H1 (cell line): ENCODE data around the gene AFAP1L1. TPM values are rescaled to one million over a fixed set of nuclear protein-coding genes. Genes with fewer than 3 reads are reported as not detected.

Experiments
- ATF2 ChIP-seq: IDR thresholded peaks from 2 replicates; pipeline ENCODE4 v1.6.1; 2012; ENCODE audit warnings: low read length, inconsistent platforms
- CHD2 ChIP-seq: IDR thresholded peaks from 2 replicates; pipeline ENCODE4 v1.6.1; 2012; ENCODE audit warnings: low read length, improper control_type of control experiment
- CTBP2 ChIP-seq: IDR thresholded peaks from 2 replicates; pipeline ENCODE4 v1.7.0; 2011; ENCODE audit warnings: borderline replicate concordance, mild to moderate bottlenecking, moderate library complexity, mixed read lengths, low read length; ENCODE audit not compliant: insufficient read depth, insufficient read length
- EP300 ChIP-seq, 2 experiments: IDR thresholded peaks; 1 replicate in 1 of 2; 2 replicates in 1 of 2; pipeline ENCODE4 v1.6.1; 2011 to 2012; ENCODE audit warnings: low read depth in 2 of 2, low read length in 2 of 2, mild to moderate bottlenecking in 2 of 2, borderline replicate concordance in 1 of 2, inconsistent platforms in 1 of 2, moderate library complexity in 1 of 2
- GABPA ChIP-seq: IDR thresholded peaks from 2 replicates; pipeline ENCODE4 v1.6.1; 2011; ENCODE audit warnings: mild to moderate bottlenecking, low read length, moderate library complexity, borderline replicate concordance; ENCODE audit not compliant: insufficient read depth
- JUND ChIP-seq: IDR thresholded peaks from 2 replicates; pipeline ENCODE4 v1.6.1; 2011; ENCODE audit warnings: mild to moderate bottlenecking, improper control_type of control experiment, low read length
- TAF1 ChIP-seq: IDR thresholded peaks from 2 replicates; pipeline ENCODE4 v1.6.1; 2011; ENCODE audit warnings: mild to moderate bottlenecking, low read depth, low read length
- polyA plus RNA-seq, 7 experiments: library from polyadenylated mRNA; depleted of rRNA in 3 of 7; stranded (reverse) in 5 of 7; unstranded in 2 of 7; fragments of >200 nt in 5 of 7; fragments of 200-250 nt in 2 of 7; gene quantifications; 1 replicate in 5 of 7; 2 replicates in 1 of 7; 4 replicates in 1 of 7; pipeline versions ENCODE4 v1.2.1 to v1.2.3, GENCODE V29; 2011 to 2013; ENCODE audit warnings: missing spikeins in 2 of 7, mixed read lengths in 2 of 7
- total RNA-seq: library from RNA; stranded (reverse); fragmentation: NEBNext Ultra II Directional; extraction: Animal tissue kit (Norgen Biotek cat#: 25700); gene quantifications from 2 replicates; pipeline ENCODE4 v1.2.1, GENCODE V29; 2021
- TF ChIP-seq, protein P1 (sequence below): IDR thresholded peaks from 2 replicates; pipeline ENCODE4 v1.6.1; 2012; ENCODE audit warnings: inconsistent platforms

AFAP1L1 gene
- total and polyA plus RNA-seq, 2 of the 8 experiments (the other 6 are each of a cell fraction or from before 2014, with no cell fraction given) = 0.79 to 4.7 TPM

DNA sequence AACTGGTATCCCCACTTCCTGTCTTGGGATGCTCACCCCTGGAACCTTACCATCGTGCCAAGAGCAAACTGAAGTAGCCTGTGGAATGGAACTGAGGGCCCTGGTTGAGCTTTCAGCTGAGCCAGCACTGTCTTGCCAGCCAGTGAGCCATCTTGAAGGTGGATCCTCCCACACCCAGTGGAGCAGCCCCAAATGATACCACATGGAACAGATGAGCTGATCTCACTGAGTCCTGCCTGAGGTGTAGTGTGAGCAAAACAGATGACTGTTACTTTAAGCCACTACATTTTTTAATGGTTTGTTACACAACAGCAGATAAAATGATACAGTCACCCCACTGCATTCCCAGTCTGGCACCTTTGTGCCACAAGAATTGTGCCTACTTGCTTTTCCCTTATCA, 84.0 kb downstream of the AFAP1L1 start (continued):
- TF ChIP-seq ATF2 = no peak
- TF ChIP-seq, protein P1, sequence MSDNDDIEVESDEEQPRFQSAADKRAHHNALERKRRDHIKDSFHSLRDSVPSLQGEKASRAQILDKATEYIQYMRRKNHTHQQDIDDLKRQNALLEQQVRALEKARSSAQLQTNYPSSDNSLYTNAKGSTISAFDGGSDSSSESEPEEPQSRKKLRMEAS = no peak
- TF ChIP-seq TAF1 = no peak
- no peak for TF ChIP-seq JUND
- no peak for TF ChIP-seq CTBP2
- TF ChIP-seq CHD2 = no peak
- TF ChIP-seq EP300 (IDR thresholded peaks at IDR 0.05; ENCODE audit: borderline replicate concordance in 1 of 2, low read depth in 2 of 2, low read length in 2 of 2) = no peak
- no peak for TF ChIP-seq GABPA
- TF ChIP-seq, all 59 proteins: peak for 0
